ENCODE measurements around the gene SYCP2.

GRCh38 chr20:59902470-59902869 is 31.0 kb downstream of the SYCP2 start:
- TF ChIP-seq, protein P1, sequence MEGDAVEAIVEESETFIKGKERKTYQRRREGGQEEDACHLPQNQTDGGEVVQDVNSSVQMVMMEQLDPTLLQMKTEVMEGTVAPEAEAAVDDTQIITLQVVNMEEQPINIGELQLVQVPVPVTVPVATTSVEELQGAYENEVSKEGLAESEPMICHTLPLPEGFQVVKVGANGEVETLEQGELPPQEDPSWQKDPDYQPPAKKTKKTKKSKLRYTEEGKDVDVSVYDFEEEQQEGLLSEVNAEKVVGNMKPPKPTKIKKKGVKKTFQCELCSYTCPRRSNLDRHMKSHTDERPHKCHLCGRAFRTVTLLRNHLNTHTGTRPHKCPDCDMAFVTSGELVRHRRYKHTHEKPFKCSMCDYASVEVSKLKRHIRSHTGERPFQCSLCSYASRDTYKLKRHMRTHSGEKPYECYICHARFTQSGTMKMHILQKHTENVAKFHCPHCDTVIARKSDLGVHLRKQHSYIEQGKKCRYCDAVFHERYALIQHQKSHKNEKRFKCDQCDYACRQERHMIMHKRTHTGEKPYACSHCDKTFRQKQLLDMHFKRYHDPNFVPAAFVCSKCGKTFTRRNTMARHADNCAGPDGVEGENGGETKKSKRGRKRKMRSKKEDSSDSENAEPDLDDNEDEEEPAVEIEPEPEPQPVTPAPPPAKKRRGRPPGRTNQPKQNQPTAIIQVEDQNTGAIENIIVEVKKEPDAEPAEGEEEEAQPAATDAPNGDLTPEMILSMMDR (IDR thresholded peaks at IDR 0.05; ENCODE audit: insufficient read depth, low read length, poor library complexity, severe bottlenecking) = no peak
- TF ChIP-seq EZH2phosphoT487 (conservative IDR thresholded peaks at IDR 0.05; ENCODE audit: low read length) = no peak

Measured in SU-DHL-6 (cell line).